ENCODE results near the gene RRP8.

DNA sequence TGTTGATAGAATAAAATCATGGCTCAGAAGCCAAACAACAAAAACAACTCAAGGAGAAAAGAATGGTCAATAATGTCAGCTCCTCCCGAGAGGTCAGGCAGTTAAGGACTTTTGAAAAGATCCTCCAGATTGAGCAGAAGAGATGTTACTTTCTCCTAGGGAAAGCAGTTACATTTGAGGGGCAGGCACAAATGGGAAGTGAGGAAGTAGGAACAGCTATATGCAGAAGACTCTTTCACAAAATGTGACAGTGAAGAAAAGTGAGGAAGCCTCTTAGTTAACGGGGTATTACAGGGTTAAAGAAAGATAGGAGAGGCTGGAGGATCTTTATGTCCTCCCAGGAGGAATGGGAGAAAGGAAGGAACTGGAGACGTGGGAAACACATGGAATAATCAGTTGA lies 48.8 kb upstream of the RRP8 start:
- TF ChIP-seq CTCF (IDR thresholded peaks at IDR 0.05) = no peak
- TF ChIP-seq POLR2A (IDR thresholded peaks at IDR 0.05) = no peak

All from lower leg skin (tissue), 3 donors.